ENCODE measurements around the gene ST3GAL4.

GRCh38 chr11:126371595-126371994 is 16.1 kb downstream of the ST3GAL4 start:
- TF ChIP-seq, protein P1, sequence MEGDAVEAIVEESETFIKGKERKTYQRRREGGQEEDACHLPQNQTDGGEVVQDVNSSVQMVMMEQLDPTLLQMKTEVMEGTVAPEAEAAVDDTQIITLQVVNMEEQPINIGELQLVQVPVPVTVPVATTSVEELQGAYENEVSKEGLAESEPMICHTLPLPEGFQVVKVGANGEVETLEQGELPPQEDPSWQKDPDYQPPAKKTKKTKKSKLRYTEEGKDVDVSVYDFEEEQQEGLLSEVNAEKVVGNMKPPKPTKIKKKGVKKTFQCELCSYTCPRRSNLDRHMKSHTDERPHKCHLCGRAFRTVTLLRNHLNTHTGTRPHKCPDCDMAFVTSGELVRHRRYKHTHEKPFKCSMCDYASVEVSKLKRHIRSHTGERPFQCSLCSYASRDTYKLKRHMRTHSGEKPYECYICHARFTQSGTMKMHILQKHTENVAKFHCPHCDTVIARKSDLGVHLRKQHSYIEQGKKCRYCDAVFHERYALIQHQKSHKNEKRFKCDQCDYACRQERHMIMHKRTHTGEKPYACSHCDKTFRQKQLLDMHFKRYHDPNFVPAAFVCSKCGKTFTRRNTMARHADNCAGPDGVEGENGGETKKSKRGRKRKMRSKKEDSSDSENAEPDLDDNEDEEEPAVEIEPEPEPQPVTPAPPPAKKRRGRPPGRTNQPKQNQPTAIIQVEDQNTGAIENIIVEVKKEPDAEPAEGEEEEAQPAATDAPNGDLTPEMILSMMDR (IDR thresholded peaks at IDR 0.05) = no peak
- no peak for TF ChIP-seq ZFX (IDR thresholded peaks at IDR 0.05; ENCODE audit: borderline replicate concordance)

All from 22Rv1 (cell line).